Upper lobe of left lung (tissue), 6 donors: ENCODE measurements around the gene ABLIM2. TPM values are rescaled to one million over a fixed set of nuclear protein-coding genes. Genes with fewer than 3 reads are reported as not detected.

ENCODE experiments used
- ATAC-seq, 2 donors: fragments of 200-7000 bp; cut with Tn5 transposase; one replicate each; pipeline ENCODE4 v1.9.1; 2022; ENCODE audit warnings: mild to moderate bottlenecking in 2 of 2, moderate library complexity in 2 of 2; ENCODE audit not compliant: low FRiP score in 2 of 2
- DNase-seq, 2 donors: peaks; one replicate each; pipeline ENCODE4 v3.0.0-alpha.2; 2019 to 2020
- H3K27ac ChIP-seq, 4 donors: fragments of 200-600 bp; sonication (generic); one replicate each; pipeline ENCODE4 v1.5.1; 2016 to 2019
- H3K27me3 ChIP-seq, 4 donors: fragments of 200-600 bp; sonication (generic); one replicate each; pipeline ENCODE4 v1.5.1; 2017 to 2019
- H3K36me3 ChIP-seq, 4 donors: fragments of 200-600 bp; sonication (generic); one replicate each; pipeline ENCODE4 v1.5.1; 2016 to 2019
- H3K4me1 ChIP-seq, 4 donors: fragments of 200-600 bp; sonication (generic); one replicate each; pipeline ENCODE4 v1.5.1; 2018 to 2019
- H3K4me3 ChIP-seq, 4 donors: fragments of 200-600 bp; sonication (generic); one replicate each; pipeline ENCODE4 v1.5.1; 2017 to 2019; ENCODE audit warnings: mild to moderate bottlenecking in 2 of 4, moderate library complexity in 1 of 4
- H3K9me3 ChIP-seq, 4 donors: fragments of 200-600 bp; sonication (generic); one replicate each; pipeline ENCODE4 v1.5.1; 2018 to 2019
- CTCF ChIP-seq, 6 experiments: fragments of 450-650 bp in 4 of 6; fragments of 200-600 bp in 2 of 6; sonication (generic) in 2 of 6; IDR thresholded peaks; one replicate each; pipeline ENCODE4 v1.5.1; 2016 to 2019; ENCODE audit warnings: antibody characterized with exemption in 6 of 6
- EP300 ChIP-seq, 4 donors: sonication (generic); formaldehyde crosslinking; IDR thresholded peaks; one replicate each; pipeline ENCODE4 v1.5.1; 2017; ENCODE audit warnings: antibody characterized with exemption in 4 of 4, control low read depth in 2 of 4
- POLR2A ChIP-seq, 4 donors: fragments of 450-650 bp; IDR thresholded peaks; one replicate each; pipeline ENCODE4 v1.5.1; 2016 to 2017; ENCODE audit warnings: antibody characterized with exemption in 4 of 4, mild to moderate bottlenecking in 2 of 4
- POLR2AphosphoS5 ChIP-seq, 2 donors: sonication (generic); formaldehyde crosslinking; IDR thresholded peaks; one replicate each; pipeline ENCODE4 v1.5.1; 2017; ENCODE audit warnings: antibody characterized with exemption in 2 of 2
- WGBS, 2 donors: methylation state at CpG; one replicate each; pipeline ENCODE4 v1.1.5; 2017 to 2018; 5-methylcytosine and 5-hydroxymethylcytosine counted together
- total RNA-seq, 6 donors: library from RNA; depleted of rRNA in 4 of 6; stranded (reverse); fragments of >200 nt in 4 of 6; gene quantifications; one replicate each; pipeline versions ENCODE4 v1.1.0 to v1.2.1, GENCODE V29; 2016 to 2021
- donor health status: DM: no; HTN: no; CAD: no; lungs with moderate emphysema.
- donor health status: DM: no; HTN: yes; CAD: no; lungs with severe emphysema.

The ABLIM2 gene
- total RNA-seq, 6 donors from 2014 or later = 3.6 to 36.9 (median 8.1) TPM

- peaks cover 4 to 6% (median 5%) of the 10 kb centered on the region in 4 donors for H3K4me1 ChIP-seq
- no peaks in the 10 kb centered on the region for H3K27me3 ChIP-seq
- H3K27ac ChIP-seq = no peak overlapping the region
- 89 to 92% methylated on average over 9 of the region's 9 CpGs for WGBS, 2 donors
- no peak overlapping the region for H3K4me3 ChIP-seq
- H3K36me3 ChIP-seq = no peaks in the 10 kb centered on the region
- H3K9me3 ChIP-seq = no peaks in the 10 kb centered on the region
- ATAC-seq (no peak), DNase-seq (no peak)
- TF ChIP-seq POLR2A (IDR thresholded peaks at IDR 0.05) (no peak), EP300 (IDR thresholded peaks at IDR 0.05) (no peak), CTCF (IDR thresholded peaks at IDR 0.05) (no peak), POLR2AphosphoS5 (IDR thresholded peaks at IDR 0.05) (no peak)
These were observed 206.0 kb downstream of the ABLIM2 start for GRCh38 chr4:7952615-7953014.

- H3K4me3 ChIP-seq = no peak overlapping the region
- no peak for ATAC-seq
- no peaks in the 10 kb centered on the region for H3K9me3 ChIP-seq
- H3K36me3 ChIP-seq = no peaks in the 10 kb centered on the region
- H3K27me3 ChIP-seq = no peaks in the 10 kb centered on the region
- 91 to 92% methylated on average over 14 to 17 of the region's 18 CpGs for WGBS, 2 donors
- no peak for DNase-seq
- TF ChIP-seq EP300 (IDR thresholded peaks at IDR 0.05) = no peak
- no peak for TF ChIP-seq POLR2AphosphoS5 (IDR thresholded peaks at IDR 0.05)
- no peak for TF ChIP-seq CTCF (IDR thresholded peaks at IDR 0.05)
- TF ChIP-seq POLR2A (IDR thresholded peaks at IDR 0.05) = no peak
- no peaks in the 10 kb centered on the region for H3K4me1 ChIP-seq
- no peak overlapping the region for H3K27ac ChIP-seq
These were observed 208.1 kb downstream of the ABLIM2 start for GRCh38 chr4:7950301-7951092.

- no peaks in the 10 kb centered on the region for H3K27me3 ChIP-seq
- ATAC-seq (peak in 1 of 2 donors; percentile 8), DNase-seq (no peak)
- no peaks in the 10 kb centered on the region for H3K36me3 ChIP-seq
- H3K9me3 ChIP-seq = no peaks in the 10 kb centered on the region
- no peak for TF ChIP-seq EP300 (IDR thresholded peaks at IDR 0.05)
- no peak overlapping the region for H3K27ac ChIP-seq
- H3K4me3 ChIP-seq = no peak overlapping the region
- WGBS, 2 donors = 73 to 82% methylated on average over 4 of the region's 4 CpGs
- no peaks in the 10 kb centered on the region for H3K4me1 ChIP-seq
These were observed 208.9 kb downstream of the ABLIM2 start for GRCh38 chr4:7949759-7950158.

GRCh38 chr4:7947927-7948326, 210.7 kb downstream of the ABLIM2 start:
- H3K4me3 ChIP-seq = no peak overlapping the region
- no peak overlapping the region for H3K27ac ChIP-seq
- H3K9me3 ChIP-seq = no peaks in the 10 kb centered on the region
- no peak for TF ChIP-seq EP300 (IDR thresholded peaks at IDR 0.05)
- TF ChIP-seq POLR2A (IDR thresholded peaks at IDR 0.05) = no peak
- no peak for TF ChIP-seq CTCF (IDR thresholded peaks at IDR 0.05)
- no peak for TF ChIP-seq POLR2AphosphoS5 (IDR thresholded peaks at IDR 0.05)
- no peaks in the 10 kb centered on the region for H3K36me3 ChIP-seq
- no peaks in the 10 kb centered on the region for H3K4me1 ChIP-seq
- no peaks in the 10 kb centered on the region for H3K27me3 ChIP-seq
- DNase-seq = no peak
- no peak for ATAC-seq
- WGBS, 2 donors = 66 to 70% methylated on average over 4 of the region's 4 CpGs

GRCh38 chr4:7945709-7946380, 212.8 kb downstream of the ABLIM2 start:
- DNase-seq (no peak), ATAC-seq (no peak)
- WGBS, 2 donors = 77 to 84% methylated on average over 14 of the region's 14 CpGs
- no peak for TF ChIP-seq POLR2A (IDR thresholded peaks at IDR 0.05)
- TF ChIP-seq CTCF (IDR thresholded peaks at IDR 0.05) = no peak
- no peak for TF ChIP-seq EP300 (IDR thresholded peaks at IDR 0.05)
- no peak for TF ChIP-seq POLR2AphosphoS5 (IDR thresholded peaks at IDR 0.05)
- H3K4me3 ChIP-seq = no peak overlapping the region
- H3K27ac ChIP-seq = no peak overlapping the region
- H3K36me3 ChIP-seq = no peaks in the 10 kb centered on the region
- H3K9me3 ChIP-seq = no peaks in the 10 kb centered on the region
- H3K4me1 ChIP-seq = no peaks in the 10 kb centered on the region
- H3K27me3 ChIP-seq = no peaks in the 10 kb centered on the region
